HG03139 (cell line): ENCODE measurements around the gene C2orf49.
"Not testable (repeated sequence)": the region's sequence is repeated elsewhere in the genome, so short reads cannot be mapped to it uniquely, and the experiment has no call there.

Source experiments
- ATAC-seq: cut with Tn5 transposase; IDR thresholded peaks from one replicate; pipeline ENCODE4 v1.9.1; 2021; ENCODE audit not compliant: unreplicated experiment

The C2orf49 gene

GRCh38 chr2:105320651-105321215 lies 16.6 kb upstream of the C2orf49 start:
- ATAC-seq, result no peak

DNA sequence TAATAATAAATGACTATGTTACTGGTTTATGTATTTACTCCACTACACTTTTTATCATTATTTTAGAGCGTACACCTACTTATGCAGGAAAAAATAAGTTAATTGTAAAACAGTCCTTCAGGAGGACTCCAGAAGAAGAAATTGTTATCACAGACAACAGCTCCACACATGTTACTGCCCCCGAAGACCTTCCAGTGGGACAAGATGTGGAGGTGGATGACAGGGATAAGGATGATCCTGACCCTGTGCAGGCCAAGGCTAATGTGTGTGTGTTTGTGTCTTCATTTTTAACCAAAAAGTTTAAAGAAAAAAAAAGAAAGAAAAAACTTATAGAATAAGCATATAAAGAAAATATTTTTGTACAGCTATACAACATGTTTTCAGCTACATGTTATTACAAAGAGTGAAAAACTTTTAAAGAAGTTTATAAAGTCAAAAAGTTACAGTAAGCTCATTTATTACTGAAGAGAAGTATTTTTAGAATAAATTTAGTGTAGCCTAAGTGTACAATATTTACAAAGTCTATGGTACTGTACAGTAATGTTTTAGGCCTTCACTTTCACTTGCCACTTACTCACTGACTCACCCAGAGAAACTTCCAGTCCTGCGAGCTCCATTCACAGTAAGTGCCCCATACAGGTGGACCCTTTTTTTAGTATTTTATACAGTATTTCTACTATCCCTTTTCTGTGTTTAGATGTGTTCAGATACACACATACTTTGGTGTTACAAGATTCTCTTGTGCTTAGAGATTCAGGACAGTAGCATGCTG lies 15.3 kb upstream of the C2orf49 start:
- no peak for ATAC-seq

- no peak for ATAC-seq
Observed at GRCh38 chr2:105323111-105323510, 14.2 kb upstream of the C2orf49 start.

- ATAC-seq, result no peak
Observed at GRCh38 chr2:105324101-105324500, 13.2 kb upstream of the C2orf49 start.

DNA sequence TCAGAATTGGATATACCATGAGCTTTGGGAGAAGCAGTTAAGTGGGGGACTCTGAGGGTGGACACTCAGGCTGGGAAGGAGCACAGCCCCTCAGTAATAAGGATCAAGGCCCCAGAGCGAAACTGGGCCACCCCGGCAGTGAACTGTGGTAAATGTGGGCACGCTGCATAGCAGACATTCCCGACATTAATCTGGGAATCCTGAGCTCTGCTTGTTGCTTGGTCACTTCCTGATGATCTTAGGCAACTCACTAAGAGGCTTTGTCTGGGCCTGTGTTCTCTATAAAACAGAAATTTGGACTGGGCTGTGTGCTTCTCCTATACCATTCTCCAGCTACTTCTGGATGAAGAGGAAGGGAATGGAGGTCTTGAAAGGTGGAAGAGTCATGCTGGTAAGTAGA lies 12.6 kb upstream of the C2orf49 start:
- ATAC-seq, result no peak

- ATAC-seq, result no peak
Observed at GRCh38 chr2:105325389-105325963, 11.9 kb upstream of the C2orf49 start.

GRCh38 chr2:105327271-105327670 lies 10.1 kb upstream of the C2orf49 start:
- ATAC-seq, result not testable (repeated sequence)

GRCh38 chr2:105327690-105328089 lies 9.7 kb upstream of the C2orf49 start:
- no peak for ATAC-seq

DNA sequence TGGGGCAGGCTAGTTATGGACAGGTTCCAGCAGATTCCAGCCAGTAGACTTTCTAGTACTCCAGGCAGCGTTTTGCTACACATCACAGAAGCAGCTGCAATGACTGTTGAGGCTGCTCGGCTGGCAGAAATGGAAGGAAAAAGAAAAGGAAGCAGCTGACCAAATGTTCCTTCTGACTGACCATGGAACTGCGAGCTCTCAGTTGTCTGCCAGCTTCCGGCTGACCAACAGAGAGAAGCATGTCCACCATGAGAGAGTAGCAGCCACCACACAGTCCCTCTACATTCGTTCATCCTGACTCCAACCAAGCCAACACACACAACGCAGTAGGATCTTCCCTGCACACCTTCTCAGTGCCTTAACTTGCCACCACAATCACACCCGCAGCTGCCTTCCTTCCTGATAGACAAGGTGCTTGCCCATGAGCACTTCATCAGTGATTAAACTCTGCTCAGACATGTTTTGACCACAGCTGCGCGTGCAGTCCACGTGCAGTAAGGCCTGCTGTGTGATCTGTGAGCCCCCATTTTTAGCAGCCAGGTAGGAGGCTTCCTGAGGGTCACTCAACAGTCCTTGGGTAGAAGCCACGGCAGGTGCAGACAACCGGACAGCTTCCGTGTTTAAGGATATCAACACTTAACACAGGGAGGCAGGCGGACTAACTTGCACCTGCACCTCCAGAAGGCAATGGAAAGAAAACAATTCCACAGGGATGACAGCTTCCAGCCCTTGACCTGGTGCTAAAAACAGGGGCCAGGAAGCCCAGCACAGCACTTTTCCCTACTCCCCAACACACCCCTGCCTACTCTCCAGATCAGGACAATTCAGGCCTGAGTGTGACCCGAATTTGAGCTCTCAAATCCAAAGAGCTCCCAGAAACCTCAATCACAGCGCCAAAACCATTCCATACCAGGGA lies 8.8 kb upstream of the C2orf49 start:
- ATAC-seq, result no peak

- peak; percentile 6 for ATAC-seq
Observed at GRCh38 chr2:105329197-105329554, 8.2 kb upstream of the C2orf49 start.

GRCh38 chr2:105329561-105330495 lies 7.5 kb upstream of the C2orf49 start, which contains the start of gene TGFBRAP1:
Gene TGFBRAP1 (minus strand): TSS chr2:105329735. CDS start chr2:105308301, 21,434 bp downstream.
- peak; percentile 54 for ATAC-seq

GRCh38 chr2:105330681-105331375 lies 6.5 kb upstream of the C2orf49 start:
- ATAC-seq, result no peak

DNA sequence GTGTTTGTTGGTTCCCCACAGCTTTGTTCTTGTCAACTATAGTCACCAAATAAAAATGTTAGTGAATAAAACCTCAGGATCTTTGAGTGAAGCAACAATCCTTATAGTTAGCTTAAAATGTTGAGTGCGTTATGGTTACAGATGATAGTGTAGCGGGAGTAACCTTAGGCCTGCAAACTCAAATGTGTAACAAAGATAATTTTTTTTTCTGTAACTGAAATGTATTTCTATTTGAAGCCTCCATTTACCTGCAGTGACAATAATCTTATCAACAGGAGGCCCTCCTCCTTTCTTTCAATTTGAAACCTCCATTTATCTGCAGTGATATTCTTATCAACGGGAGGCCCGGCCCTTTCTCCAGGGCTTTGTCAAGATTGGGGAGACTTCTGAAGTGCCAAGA lies 3.1 kb upstream of the C2orf49 start:
- ATAC-seq, result no peak

- no peak for ATAC-seq
Observed at GRCh38 chr2:105335469-105335868, 1.9 kb upstream of the C2orf49 start.

GRCh38 chr2:105336786-105337121 lies 586 bp upstream of the C2orf49 start:
- ATAC-seq, result no peak

DNA sequence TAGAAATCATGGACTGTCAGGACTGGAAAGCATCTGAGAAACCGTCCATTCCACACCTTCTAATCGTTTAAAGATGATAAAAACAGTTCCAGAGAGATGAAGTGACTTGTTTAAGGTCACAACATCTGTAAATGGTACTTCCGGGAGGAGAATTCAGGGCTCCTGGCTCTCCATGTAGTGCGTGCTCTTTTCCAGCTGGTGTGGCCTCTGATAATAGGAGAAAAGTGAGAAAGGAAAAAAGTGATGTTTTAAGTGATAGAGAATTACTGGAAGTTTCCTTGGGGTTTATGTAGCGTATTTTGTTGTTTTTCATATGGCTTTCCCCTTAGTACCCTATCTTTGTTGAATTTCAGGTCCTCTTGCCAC lies 663 bp downstream of the C2orf49 start:
- no peak for ATAC-seq

GRCh38 chr2:105339414-105339813 lies 2.1 kb downstream of the C2orf49 start:
- no peak for ATAC-seq

DNA sequence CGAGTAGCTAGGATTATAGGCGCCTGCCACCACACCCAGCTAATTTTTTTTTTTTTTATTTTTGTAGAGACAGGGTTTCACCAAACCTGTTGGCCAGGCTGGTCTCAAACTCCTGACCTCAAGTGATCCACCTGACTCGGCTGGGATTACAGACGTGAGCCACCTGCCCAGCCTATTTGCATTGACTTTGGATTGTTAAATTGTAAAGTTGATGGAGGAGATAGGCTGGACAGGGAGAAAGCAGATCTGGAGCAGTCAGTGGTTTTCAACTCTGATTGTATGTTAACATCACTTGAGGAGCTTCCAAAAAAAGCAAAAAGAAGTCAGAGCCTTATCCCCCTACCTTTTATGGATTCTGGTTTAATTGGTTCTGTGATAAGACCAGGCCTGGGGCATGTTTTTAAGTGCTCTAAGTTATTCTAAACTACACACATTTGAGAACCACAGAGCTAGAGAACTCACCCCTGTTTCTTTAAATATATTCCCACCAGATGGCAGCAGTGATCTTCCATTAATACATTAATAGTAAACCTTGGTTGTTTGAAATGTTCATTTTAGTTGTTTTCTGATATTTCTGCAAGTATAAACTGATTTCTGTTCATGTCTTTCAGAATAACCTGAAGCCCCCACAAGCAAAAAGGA lies 7.5 kb downstream of the C2orf49 start:
- no peak for ATAC-seq

DNA sequence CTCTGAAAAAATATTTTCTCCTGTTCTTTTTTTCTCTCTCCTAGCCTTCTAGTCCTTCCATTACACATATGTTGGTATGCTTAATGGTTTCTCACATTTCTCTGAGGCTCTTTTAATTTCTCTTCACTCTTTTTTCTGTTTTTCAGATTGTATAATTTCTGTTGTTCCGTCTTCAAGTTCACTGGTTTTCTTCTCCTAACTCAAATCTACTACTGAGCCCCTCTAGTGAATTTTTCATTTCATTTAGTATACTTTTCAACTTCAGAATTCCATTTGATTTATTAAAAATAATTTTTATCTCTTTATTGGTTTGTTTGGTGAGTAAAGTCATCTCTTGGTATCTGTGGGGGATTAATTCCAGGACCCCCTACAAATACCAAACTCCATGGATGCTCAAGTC lies 19.8 kb downstream of the C2orf49 start:
- ATAC-seq, result no peak
